HepG2 (cell line): Measurements from ENCODE around the gene MAP4K3. TPM values are rescaled to one million over a fixed set of nuclear protein-coding genes. Genes with fewer than 3 reads are reported as not detected.

Experiments used
- ARID2 ChIP-seq: sonication (generic); formaldehyde crosslinking; IDR thresholded peaks from 2 replicates; pipeline ENCODE4 v1.8.1; 2022; ENCODE audit warnings: mild to moderate bottlenecking, missing genetic modification reagents, borderline replicate concordance
- DPF2 ChIP-seq: sonication (generic); formaldehyde crosslinking; IDR thresholded peaks from 2 replicates; pipeline ENCODE4 v1.4.0; 2020; ENCODE audit warnings: mild to moderate bottlenecking, low read depth, missing genetic modification reagents, borderline replicate concordance
- ELF4 ChIP-seq: sonication (generic); formaldehyde crosslinking; IDR thresholded peaks from 2 replicates; pipeline ENCODE4 v1.5.0; 2020; ENCODE audit warnings: missing genetic modification reagents, mild to moderate bottlenecking, moderate library complexity, borderline replicate concordance
- FOXA3 ChIP-seq: IDR thresholded peaks from 2 replicates; pipeline ENCODE4 v1.6.1; 2016; ENCODE audit warnings: missing genetic modification reagents, missing compliant biosample characterization
- KMT2A ChIP-seq: sonication (generic); formaldehyde crosslinking; IDR thresholded peaks from 2 replicates; pipeline ENCODE4 v1.4.0; 2020; ENCODE audit warnings: missing genetic modification reagents
- NCOA5 ChIP-seq: sonication (generic); formaldehyde crosslinking; IDR thresholded peaks from 2 replicates; pipeline ENCODE4 v1.4.0; 2020; ENCODE audit warnings: missing genetic modification reagents
- PHF20 ChIP-seq: sonication (generic); formaldehyde crosslinking; IDR thresholded peaks from 2 replicates; pipeline ENCODE4 v1.5.0; 2020; ENCODE audit warnings: mild to moderate bottlenecking, missing genetic modification reagents
- SRSF4 ChIP-seq: fragments of 200-400 bp; formaldehyde crosslinking; IDR thresholded peaks from one replicate; pipeline ENCODE4 v1.6.1; 2018; ENCODE audit warnings: mild to moderate bottlenecking, low read depth, low read length, moderate library complexity; ENCODE audit not compliant: poor library complexity, severe bottlenecking
- TFE3 ChIP-seq: IDR thresholded peaks from 2 replicates; pipeline ENCODE4 v1.6.1; 2016
- YY1 ChIP-seq: IDR thresholded peaks from 2 replicates; pipeline ENCODE4 v1.6.1; 2011; ENCODE audit warnings: low read length, low read depth, moderate library complexity, mild to moderate bottlenecking; ENCODE audit not compliant: insufficient read depth, insufficient replicate concordance
- ZBTB1 ChIP-seq: sonication (generic); formaldehyde crosslinking; IDR thresholded peaks from 2 replicates; pipeline ENCODE4 v1.4.0; 2020; ENCODE audit warnings: missing genetic modification reagents, borderline replicate concordance
- ZBTB2 ChIP-seq: sonication (generic); formaldehyde crosslinking; IDR thresholded peaks from 2 replicates; pipeline ENCODE4 v1.8.0; 2022; ENCODE audit warnings: low read depth, missing genetic modification reagents
- ZNF460 ChIP-seq: sonication (generic); formaldehyde crosslinking; IDR thresholded peaks from 2 replicates; pipeline ENCODE4 v1.5.1; 2020; ENCODE audit warnings: missing genetic modification reagents, mild to moderate bottlenecking, borderline replicate concordance
- ZNF501 ChIP-seq: sonication (generic); formaldehyde crosslinking; IDR thresholded peaks from 2 replicates; pipeline ENCODE4 v1.5.1; 2020; ENCODE audit warnings: mild to moderate bottlenecking, moderate library complexity, missing genetic modification reagents
- ZNF569 ChIP-seq: sonication (generic); formaldehyde crosslinking; IDR thresholded peaks from 2 replicates; pipeline ENCODE4 v1.5.0; 2020; ENCODE audit warnings: mild to moderate bottlenecking, missing genetic modification reagents, moderate library complexity, borderline replicate concordance
- ZNF737 ChIP-seq: sonication (generic); formaldehyde crosslinking; IDR thresholded peaks from 2 replicates; pipeline ENCODE4 v1.5.0; 2020; ENCODE audit warnings: missing genetic modification reagents, mild to moderate bottlenecking, borderline replicate concordance
- ZNF777 ChIP-seq: sonication (generic); formaldehyde crosslinking; IDR thresholded peaks from 2 replicates; pipeline ENCODE4 v1.4.0; 2020; ENCODE audit warnings: missing genetic modification reagents
- ZNF878 ChIP-seq: sonication (generic); formaldehyde crosslinking; IDR thresholded peaks from 2 replicates; pipeline ENCODE4 v1.8.1; 2023; ENCODE audit warnings: mild to moderate bottlenecking, missing genetic modification reagents, moderate library complexity
- polyA plus RNA-seq, 8 experiments: library from polyadenylated mRNA; depleted of rRNA in 3 of 8; stranded (reverse) in 7 of 8; unstranded in 1 of 8; fragments of >200 nt; fragmentation: Illumina TruSeq in 4 of 8; extraction: Trizol in 4 of 8; gene quantifications; 2 replicates each; pipeline versions ENCODE4 v1.2.1 to v1.2.3, GENCODE V29; 2011 to 2016; ENCODE audit warnings: low read depth in 4 of 8, missing spikeins in 1 of 8, mixed read lengths in 1 of 8; ENCODE audit not compliant: insufficient read depth in 1 of 8
- total RNA-seq, 5 experiments: library from RNA; depleted of rRNA; stranded (reverse); fragments of >200 nt; fragmentation: Illumina TruSeq; extraction: Trizol; gene quantifications; 2 replicates each; pipeline ENCODE4 v1.2.3, GENCODE V29; 2016; ENCODE audit warnings: low read depth in 1 of 5
- TF ChIP-seq, protein P1 (sequence below): sonication (generic); formaldehyde crosslinking; IDR thresholded peaks from 2 replicates; pipeline ENCODE4; 2020; ENCODE audit warnings: missing genetic modification reagents, mild to moderate bottlenecking, borderline replicate concordance

Gene MAP4K3
- total and polyA plus RNA-seq, 2 of the 13 experiments (the other 11 are each of a cell fraction or from before 2014, with no cell fraction given), result 45.9 to 53.2 TPM

- peak; percentile 5; the same call in 1 of the 2 replicates for TF ChIP-seq TFE3 (CRISPR knock-in tag)
- TF ChIP-seq, protein P1, sequence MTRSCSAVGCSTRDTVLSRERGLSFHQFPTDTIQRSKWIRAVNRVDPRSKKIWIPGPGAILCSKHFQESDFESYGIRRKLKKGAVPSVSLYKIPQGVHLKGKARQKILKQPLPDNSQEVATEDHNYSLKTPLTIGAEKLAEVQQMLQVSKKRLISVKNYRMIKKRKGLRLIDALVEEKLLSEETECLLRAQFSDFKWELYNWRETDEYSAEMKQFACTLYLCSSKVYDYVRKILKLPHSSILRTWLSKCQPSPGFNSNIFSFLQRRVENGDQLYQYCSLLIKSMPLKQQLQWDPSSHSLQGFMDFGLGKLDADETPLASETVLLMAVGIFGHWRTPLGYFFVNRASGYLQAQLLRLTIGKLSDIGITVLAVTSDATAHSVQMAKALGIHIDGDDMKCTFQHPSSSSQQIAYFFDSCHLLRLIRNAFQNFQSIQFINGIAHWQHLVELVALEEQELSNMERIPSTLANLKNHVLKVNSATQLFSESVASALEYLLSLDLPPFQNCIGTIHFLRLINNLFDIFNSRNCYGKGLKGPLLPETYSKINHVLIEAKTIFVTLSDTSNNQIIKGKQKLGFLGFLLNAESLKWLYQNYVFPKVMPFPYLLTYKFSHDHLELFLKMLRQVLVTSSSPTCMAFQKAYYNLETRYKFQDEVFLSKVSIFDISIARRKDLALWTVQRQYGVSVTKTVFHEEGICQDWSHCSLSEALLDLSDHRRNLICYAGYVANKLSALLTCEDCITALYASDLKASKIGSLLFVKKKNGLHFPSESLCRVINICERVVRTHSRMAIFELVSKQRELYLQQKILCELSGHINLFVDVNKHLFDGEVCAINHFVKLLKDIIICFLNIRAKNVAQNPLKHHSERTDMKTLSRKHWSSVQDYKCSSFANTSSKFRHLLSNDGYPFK, result peak; percentile 76; the same call in 1 of the 2 replicates
- no peak for TF ChIP-seq ZBTB1 (CRISPR knock-in tag)
- TF ChIP-seq KMT2A (CRISPR knock-in tag), result peak; percentile 92
- TF ChIP-seq ZNF777 (CRISPR knock-in tag), result no peak; the same call in 1 of the 2 replicates
- TF ChIP-seq ARID2 (CRISPR knock-in tag), result peak; percentile 85; the same call in 1 of the 2 replicates
- TF ChIP-seq DPF2 (CRISPR knock-in tag), result no peak; the same call in 1 of the 2 replicates
- no peak for TF ChIP-seq SRSF4
- 0 out of 2 replicates have a peak, but pooled peaks have one; percentile 31 for TF ChIP-seq ZNF878 (CRISPR knock-in tag)
- TF ChIP-seq ZNF501, result no peak; the same call in 1 of the 2 replicates
- no peak for TF ChIP-seq NCOA5
- no peak for TF ChIP-seq ZNF737
- no peak for TF ChIP-seq ZNF460 (CRISPR knock-in tag)
- peak; percentile 94 for TF ChIP-seq YY1
- TF ChIP-seq ZNF569 (CRISPR knock-in tag), result no peak
- peak; percentile 16; the same call in 1 of the 2 replicates for TF ChIP-seq PHF20 (CRISPR knock-in tag)
- 0 out of 2 replicates have a peak, but pooled peaks have one; percentile 53 for TF ChIP-seq ELF4 (CRISPR knock-in tag)
- peak; percentile 57 for TF ChIP-seq ZBTB2 (CRISPR knock-in tag)
- TF ChIP-seq FOXA3 (CRISPR knock-in tag), result peak; percentile 50
These were observed at the start of gene MAP4K3 (continued) for GRCh38 chr2:39436592-39437521.
